Hematopoietic multipotent progenitor cell treated with erythropoietin and hydrocortisone succinate and interleukin-3 and kit ligand, for 15 days (in vitro differentiated cells): ENCODE data around the gene PLD1.
"Not testable (repeated sequence)": the region's sequence is repeated elsewhere in the genome, so short reads cannot be mapped to it uniquely, and the experiment has no call there.

ENCODE experiments used
- DNase-seq: peaks from one replicate; pipeline ENCODE4 v3.0.0-alpha.2; 2015; ENCODE audit warnings: low spot score

The PLD1 gene

DNA sequence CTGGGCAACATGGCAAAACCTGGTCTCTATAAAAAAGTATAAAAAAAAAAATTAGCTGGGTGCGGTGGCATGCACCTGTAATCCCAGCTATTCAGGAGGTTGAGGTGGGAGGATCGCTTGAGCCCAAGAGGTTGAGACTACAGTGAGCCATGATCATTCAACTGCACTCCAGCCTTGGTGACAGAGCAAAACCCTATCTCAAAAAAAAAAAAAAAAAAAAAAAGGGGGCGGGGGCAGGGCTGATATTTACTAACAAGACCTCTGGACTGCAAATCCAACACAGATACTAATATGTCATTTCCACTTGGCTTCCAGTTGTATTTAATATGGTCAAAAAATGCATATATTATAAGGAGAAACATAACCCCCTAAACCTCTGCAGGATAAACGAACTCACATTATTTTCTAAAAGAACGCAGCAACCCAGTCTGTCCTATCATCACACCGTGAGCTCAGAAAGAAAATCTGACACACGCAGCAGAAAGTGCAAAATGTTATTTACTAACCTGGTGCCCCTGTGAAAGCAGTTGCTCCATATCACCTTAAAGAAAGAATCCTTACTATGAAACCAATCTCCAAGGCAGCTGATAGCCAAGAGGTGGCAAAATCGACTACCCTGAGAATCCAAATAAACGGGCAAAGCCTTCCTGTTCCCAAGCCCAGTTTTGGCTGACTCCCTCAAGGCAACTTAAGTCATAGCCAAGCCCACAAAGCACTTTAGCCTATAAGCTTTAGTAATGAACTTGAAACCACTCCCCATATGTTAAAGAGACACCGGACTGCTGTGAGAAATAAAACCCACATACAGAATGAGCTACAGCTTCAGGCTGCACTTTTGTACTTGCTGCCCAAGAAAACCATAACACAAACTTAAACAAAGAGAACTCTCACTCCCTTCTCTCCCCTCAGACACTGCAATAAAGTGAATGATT lies 39.3 kb downstream of the PLD1 start:
- DNase-seq = peak; percentile 20

DNA sequence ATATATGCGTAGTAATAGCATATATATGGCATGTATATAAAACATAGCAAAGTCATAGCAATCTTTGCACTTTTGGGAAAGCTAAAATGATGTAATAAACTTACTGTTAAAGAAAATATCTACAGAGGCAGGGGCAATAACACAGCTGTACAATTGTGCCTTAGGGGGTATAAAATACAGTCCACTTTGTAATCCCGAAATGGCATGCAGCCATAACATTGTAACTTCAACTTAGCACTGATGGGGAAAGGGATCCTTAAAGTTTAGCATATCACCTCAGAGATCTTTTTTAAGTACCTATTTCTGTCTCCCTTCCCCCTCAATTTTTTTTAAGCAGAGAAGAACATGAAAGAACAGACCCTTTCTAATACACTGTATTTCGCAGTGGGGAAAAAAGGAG lies 40.8 kb downstream of the PLD1 start:
- DNase-seq = no peak

DNA sequence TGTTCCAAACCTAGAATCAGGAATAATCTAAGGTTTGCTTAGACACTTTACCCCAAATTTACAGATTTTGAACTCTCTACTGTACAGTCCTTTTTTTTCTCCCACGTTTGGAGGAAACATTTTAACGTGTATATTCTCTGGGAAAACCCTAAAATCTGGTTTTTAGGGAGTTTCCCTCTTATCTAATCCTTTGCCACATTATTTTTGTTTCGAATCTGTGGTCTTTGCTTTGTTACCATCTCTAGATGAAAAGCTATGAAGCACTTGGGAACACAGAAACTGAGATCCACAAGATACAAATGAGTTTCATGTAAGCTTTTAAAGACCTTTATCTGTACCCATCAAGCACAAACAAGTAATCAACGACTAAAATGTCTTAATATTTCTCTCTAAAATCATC lies 41.3 kb downstream of the PLD1 start:
- DNase-seq = no peak

DNA sequence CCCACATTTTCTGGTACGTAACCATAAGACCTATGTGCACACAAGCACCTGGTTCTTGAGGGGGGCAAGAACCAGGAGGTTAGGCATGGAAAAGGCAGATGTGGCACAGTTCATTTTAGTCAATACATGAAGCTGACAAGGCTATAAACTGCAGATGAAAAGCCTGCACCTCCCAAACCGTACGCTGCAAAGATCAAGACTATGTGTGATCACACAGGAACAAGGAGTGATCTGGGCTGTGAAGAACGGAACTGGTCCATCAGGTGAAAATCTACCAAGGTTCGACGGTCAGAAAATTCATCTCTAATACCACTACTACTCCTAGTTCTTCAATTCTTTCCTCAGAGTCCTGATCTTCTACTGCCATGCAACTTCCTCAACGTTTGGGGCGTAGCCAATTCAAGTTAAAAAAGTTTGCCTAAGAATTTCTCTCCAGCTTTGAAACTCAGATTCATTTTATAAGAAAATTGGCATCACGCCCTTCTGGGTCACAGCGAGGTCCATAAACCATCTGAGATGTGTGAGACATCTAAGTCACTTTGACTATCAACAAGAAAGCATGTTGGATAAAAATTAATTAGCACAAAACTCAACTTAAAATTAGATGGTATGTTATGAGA lies 41.9 kb downstream of the PLD1 start:
- DNase-seq = no peak

DNA sequence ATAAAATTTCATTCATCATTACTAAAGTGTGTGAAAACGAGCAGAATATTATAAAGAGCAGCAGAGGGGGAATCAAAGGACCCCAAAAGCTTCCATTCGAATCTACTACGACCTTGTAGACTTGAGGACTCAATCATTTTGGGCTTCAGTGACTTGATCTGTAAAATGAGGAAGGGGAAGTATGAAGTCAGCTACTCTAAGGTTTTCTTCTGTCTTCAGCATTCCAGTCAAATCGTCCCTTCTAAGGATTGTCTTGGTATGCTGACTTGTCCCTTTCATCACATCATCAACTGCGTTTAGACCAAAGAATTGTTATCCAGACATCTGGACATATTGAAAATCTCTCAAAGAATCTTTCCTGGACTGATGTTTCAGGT lies 44.8 kb downstream of the PLD1 start:
- no peak for DNase-seq

DNA sequence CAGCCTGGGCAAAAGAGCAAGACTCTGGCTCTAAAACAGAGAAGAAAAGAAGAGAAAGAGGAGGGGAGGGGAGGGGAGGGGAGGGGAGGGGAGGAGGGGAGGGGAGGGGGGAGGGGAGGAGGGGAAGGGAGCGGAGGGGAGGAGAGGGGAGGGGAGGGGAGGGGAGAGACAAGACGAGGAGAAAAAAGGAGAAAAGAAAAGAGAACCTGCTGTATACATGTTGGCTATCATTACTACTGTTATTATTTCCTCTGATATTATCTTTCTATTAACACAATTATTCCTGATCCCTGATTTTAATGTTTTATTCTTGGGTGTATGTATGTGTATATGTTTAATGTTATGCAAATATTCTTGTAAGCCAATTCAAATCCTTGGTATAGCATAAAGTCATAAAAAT lies 46.9 kb downstream of the PLD1 start:
- DNase-seq = no peak

DNA sequence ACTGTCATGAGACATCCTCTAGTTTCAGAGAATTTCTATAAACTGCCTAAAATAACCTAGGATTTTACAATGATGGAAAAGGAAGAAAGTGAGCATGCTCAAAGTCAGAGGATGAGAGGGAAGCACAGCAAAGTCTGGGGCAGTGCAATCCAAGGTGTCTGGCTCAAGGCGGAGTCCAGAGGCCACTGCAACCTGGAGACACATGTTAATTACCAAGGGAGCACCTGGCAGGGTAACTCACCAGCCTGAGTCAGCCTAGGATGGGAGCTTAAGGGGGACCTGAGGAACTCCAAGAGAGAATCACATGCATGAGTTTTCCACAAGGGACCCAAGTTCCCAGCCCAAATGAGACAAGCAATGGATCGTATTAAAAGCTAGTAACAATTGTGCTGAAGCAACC lies 49.8 kb downstream of the PLD1 start:
- DNase-seq = no peak

DNA sequence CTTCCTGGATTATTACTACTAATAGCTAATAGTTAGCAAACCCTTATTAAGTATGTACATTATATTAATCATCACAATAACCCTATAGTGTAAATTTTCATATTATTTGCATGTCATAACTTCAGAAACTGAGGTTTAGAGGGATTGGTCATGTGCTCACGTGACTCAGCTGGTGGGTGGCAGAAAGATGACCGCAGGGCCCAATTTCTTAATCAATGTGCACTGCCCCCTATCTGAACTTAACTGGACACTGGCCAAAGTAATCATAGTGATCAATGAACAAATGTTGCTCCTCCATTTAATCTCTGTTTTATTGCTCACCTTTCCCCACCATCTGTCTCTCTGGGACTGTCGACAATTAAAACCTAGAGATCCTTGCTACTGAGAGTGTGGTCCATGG lies 52.2 kb downstream of the PLD1 start:
- no peak for DNase-seq

DNA sequence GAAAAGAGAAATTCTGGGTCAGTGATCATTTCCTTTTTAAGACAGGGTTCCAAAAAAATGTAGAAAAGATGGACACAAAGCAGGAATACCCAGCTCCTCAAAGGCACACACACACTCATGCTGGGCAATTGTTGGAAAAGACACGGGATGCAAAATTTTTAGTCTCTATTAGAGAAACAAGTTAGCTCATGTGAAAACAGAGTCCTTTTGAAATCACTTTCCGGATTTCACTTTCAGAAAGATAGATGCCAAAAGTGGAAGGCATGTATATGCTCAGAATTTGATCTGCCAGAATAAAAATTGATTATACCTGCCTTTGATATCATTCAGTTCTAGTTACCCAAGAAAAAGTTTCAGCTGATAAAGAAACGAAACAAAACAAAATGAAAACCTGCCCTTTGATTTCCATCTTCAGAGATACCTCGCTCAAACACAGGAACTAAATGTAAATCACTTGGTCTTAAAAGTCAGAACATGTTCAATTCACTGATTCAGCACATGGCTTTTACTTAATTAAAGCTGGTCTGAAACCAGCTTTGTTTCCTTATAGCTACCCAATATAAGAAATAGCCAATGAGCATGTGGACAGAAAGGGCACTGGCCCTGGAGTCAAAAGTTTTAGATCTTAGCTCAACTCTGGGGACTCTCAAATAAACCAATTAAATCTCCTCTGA lies 52.8 kb downstream of the PLD1 start:
- DNase-seq = no peak

DNA sequence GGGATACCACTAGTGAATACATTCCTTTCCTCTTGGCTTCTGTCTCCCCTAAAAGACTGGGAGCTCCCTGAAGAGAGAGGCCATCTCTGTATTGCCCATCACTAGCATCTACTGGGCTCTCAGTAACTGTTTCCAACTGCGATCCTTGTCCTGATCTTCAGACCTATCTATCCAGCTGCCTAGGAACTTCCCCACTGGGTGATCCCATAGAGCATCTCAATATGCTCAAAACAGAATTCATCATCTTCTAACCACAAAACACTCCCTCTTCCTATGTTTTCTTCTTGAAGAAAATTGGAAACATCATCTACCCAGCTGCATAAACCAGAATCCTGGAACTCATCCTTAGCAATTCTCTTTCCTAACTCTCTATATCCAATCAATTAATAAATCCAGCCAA lies 54.6 kb downstream of the PLD1 start:
- no peak for DNase-seq

DNA sequence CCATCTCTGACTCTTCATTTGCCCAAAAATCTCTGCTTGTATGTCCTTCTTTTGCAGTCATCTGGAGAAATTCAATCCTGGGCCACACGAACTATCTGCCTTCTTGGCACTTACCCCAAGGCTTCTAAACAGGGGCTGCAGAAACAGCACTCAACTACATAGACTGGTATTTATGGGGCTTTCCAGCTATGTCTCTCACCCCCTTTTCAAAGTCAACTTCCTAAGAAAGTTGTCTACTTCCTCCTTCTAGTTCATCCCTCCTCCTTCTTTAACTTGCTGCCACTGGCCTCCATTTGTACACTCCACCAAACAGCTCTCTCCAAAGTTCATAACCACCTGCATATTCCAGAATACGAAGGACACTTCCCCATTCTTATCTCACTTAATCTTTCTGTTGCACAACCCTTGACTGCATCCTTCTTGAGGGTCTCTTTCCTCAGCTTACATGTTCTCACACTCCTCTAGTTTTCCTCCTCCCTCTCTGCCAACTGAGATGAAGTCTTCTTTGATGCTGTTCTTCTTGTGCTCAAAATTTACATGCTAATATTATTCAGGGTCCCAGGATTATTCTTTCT lies 55.2 kb downstream of the PLD1 start:
- no peak for DNase-seq

DNA sequence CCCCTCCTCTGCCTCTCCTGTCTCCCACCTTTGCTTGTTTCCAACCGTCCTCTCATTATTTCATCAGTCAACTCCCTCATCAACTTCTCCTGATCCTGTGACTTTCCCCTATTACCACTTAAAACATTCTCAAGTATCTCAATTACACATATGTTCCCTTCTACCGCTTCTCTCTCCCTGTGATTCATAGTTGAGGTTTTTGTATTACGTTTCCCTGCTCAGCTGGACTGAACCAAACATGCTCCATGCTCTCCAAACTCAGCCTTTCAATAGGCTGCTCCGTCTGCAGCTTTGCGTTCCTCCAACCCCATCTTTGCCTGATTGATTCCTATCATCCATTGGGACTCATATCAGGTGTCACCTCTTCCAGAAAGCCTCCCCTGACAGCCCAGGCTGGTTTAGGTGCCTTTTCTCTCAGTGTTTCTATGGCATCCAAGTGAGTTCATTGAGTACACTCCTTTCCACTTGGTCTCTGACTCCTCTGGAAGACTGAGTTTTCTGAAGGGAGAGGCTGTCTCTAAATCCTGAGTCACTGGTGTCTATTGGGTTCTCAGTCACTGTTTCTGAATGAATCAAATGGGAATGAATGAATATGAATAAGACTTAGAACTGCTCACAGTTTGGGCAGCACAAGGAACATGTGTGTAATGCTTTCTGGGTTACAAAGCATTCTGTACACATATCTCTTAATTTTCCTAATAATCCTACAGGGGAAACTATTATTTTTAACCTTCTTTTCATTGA lies 56.4 kb downstream of the PLD1 start:
- DNase-seq = no peak

DNA sequence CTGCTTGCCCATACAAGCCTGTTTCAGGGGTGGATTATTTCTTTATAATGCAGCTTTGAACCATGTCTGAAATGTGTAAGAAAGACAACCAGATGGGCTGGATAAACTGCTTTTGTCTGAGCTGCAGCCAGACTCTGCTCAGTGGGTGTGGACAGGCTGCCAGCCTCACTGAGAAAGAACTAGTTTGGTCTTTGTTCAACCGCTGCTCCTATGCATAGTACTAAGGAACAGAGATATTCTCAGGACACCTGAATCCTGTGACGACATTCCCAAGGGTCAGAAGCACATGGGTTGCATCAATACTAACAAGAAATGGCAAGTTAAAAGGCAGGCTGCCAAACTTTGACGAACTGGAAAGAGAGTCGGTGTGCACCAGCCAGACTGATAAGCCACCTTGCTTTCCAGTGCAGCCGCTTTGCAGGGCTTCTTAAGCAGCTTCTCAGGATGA lies 57.2 kb downstream of the PLD1 start:
- DNase-seq = peak; percentile 28

DNA sequence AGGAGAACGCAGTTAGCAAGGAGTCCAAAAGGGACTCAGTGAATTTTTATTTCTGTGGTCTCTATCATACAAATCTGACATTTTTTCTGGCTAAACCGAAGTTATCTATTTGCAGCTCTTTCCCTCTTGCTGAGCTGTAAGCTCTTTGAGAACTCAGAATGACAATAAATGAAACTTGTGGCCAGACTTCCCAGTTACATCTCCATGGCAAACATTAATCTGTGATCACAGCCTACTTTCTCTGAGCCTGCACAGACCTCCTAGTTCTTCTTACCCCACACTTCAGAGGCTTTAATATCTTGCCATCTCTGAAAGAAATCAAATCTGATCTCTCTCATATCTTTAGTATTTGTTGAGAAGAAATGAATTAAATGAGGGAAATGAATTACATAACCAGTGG lies 58.0 kb downstream of the PLD1 start:
- no peak for DNase-seq

DNA sequence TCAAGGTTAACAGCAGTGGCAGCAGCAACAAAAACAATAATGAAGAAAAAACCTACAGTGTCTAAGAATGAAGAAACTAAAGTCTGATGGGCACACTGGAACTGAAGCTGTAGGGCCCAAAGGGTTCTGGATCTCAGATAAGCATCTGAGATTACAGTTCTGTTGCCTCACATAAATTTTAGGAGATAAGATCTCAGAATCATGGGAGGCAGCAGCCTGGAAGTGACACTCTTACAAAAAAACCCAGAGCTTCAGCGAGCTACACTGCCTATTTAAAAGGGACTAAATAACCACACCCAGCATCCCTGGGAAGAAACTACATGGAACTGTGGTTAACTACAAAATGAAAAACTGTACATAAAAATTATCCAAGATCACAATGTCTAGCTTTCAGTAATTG lies 61.2 kb downstream of the PLD1 start:
- DNase-seq = no peak

DNA sequence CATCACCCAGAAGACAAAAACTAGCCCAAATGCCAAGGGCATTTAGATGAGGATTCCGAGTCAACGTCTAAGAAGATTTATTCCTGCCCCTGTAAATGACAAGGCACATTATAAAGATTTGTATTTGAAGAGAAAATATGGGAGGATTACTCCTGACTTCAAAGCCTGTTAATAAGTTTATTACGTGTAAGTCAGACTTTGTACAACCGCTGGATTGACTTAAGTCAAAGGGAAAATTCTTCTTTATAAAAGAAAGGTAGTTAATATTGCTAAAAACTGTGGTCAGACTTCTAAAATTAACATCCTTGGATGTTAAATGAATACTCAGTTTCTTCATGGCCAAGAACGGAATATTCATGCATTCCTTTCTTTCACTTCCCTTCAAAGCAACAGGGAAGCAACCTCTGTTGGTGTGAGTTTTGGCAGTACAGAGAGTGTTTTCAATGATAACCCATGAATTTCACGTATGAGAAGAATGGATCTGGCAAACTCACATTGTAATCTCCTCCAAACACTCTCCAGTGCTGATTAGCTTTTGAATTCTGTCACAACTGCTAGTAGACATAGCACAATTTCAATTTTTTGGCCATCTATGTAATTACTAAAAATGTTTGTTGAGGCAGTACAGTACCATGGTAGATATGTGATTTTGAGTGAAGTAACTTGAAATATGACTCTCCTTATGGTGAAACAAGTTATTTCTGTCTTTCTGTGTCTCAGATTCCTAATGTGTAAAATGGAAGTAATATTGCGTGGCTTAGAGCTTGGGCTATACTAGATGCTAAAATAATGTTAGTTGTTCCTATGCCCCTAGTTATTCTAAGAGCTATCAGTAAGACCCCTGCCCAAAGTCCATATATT lies 62.0 kb downstream of the PLD1 start:
- peak; percentile 10 for DNase-seq

DNA sequence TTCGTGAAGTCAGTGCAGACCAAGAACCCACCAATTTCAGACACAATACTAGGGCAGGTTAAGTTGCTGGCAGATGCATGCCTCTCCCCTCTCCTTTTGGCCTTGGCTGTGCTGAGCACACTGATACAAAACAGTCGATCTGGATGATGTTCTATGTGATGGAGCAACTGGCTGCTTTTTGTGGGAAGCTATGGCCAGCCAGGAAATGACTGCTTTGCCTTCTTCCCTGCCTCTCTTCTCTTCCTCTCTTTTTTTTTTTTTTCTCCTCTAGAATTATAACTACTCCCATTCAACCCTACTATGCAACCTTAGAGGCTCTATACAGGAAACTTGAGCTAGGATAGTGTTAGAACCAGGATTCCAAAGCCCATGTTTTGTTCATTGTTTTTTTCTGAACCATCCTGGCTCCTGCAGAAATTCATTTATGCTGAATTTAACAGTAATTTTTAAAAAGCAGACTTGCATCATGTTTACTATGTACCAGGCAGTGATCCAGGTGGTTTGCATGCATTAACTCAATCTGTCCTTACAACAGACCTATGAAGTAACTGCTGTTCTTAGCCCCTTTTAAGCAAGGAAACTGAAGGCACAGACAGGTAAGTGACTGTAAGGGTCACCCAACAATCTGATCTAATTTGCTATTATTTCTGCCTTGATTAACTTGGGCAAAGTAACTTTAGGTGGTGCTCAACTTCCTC lies 62.9 kb downstream of the PLD1 start:
- no peak for DNase-seq

DNA sequence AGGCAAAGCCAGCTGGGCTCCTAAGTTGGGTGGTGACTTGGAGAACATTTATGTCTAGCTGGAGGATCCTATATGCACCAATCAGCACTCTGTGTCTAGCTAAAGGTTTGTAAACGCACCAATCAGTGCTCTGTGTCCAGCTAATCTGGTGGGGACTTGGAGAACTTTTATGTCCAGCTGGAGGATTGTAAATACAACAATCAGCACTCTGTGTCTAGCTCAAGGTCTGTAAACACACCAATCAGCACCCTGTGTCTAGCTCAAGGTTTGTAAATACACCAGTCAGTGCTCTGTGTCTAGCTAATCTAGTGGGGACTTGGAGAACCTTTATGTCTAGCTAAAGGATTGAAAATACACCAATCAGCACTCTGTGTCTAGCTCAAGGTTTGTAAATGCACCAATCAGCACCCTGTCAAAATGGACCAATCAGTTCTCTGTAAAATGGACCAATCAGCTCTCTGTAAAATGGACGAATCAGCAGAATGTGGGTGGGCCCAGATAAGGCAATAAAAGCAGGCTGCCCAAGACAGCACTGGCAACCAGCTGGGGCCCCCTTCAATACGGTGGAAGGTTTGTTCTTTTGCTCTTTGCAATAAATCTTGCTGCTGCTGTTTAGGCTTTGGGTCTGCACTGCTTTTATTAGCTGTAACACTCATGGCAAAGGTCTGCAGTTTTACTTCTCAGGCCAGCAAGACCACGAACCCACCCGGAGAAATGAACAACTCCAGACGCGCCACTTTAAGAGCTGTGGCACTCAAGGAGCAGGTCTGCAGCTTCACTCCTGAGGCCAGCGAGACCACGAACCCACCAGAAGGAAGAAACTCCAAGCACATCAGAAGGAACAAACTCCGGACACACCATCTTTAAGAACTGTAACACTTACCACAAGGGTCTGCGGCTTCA lies 63.7 kb downstream of the PLD1 start:
- DNase-seq = not testable (repeated sequence)

DNA sequence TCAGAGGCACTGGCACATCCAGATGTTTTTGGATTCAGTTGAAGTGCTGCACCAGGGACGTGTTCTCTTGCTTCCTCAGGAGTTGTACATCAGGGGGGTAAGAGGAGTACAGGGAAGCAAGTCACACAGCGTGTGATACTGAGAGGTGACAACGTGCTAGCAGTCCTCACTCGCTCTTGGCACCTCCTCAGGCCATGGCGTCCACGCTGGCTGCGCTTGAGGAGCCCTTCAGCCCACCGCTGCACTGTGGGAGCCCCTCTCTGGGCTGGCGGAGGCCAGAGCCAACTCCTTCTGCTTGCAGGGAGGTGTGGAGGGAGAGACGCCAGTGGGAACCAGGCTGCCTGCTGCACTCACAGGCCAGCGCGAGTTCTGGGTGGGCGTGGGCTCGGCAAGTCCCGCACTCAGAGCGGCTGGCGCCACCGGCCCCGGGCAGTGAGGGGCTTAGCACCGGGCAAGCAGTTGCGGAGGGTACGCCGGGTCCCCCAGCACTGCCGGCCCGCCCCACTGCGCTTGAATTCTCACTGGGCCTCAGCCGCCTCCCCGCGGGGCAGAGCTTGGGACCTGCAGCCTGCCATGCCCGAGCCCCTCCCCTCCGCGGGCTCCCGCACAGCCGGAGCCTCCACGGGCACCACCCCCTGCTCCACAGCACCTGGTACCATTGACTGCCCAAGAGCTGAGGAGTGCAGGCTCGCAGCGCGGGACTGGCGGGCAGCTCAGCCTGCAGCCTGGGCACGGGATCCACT lies 64.5 kb downstream of the PLD1 start:
- DNase-seq = no peak
